IgD-negative memory B cell (primary cell): ENCODE measurements around the gene TSPY9. TPM values are rescaled to one million over a fixed set of nuclear protein-coding genes. Genes with fewer than 3 reads are reported as not detected.
"Not testable (repeated sequence)": the region's sequence is repeated elsewhere in the genome, so short reads cannot be mapped to it uniquely, and the experiment has no call there.

Source experiments
- H3K27ac Mint-ChIP-seq, 3 donors: one replicate each; pipeline ENCODE4 v1.8.0; 2020 to 2022; ENCODE audit warnings: mild to moderate bottlenecking in 3 of 3, mixed read lengths in 3 of 3, moderate library complexity in 1 of 3
- H3K27me3 Mint-ChIP-seq: one replicate; pipeline ENCODE4 v1.8.0; 2021; ENCODE audit warnings: mixed read lengths
- H3K36me3 Mint-ChIP-seq: one replicate; pipeline ENCODE4 v1.8.0; 2020; ENCODE audit warnings: mild to moderate bottlenecking, mixed read lengths
- H3K4me1 Mint-ChIP-seq, 3 donors: one replicate each; pipeline ENCODE4 v1.8.0; 2020 to 2022; ENCODE audit warnings: mixed read lengths in 3 of 3, mild to moderate bottlenecking in 1 of 3
- H3K4me3 Mint-ChIP-seq, 4 donors: one replicate each; pipeline ENCODE4 v1.8.0; 2020 to 2022; ENCODE audit warnings: mild to moderate bottlenecking in 4 of 4, mixed read lengths in 4 of 4, moderate library complexity in 3 of 4
- H3K9me3 Mint-ChIP-seq, 3 donors: one replicate each; pipeline ENCODE4 v1.8.0; 2020 to 2021; ENCODE audit warnings: mixed read lengths in 3 of 3, mild to moderate bottlenecking in 1 of 3
- polyA plus RNA-seq: library from polyadenylated mRNA; unstranded; fragments of 300-500 nt; fragmentation: Illumina TruSeq; gene quantifications from one replicate; pipeline ENCODE4 v1.2.3, GENCODE V29; 2021

TSPY9 gene
- not detected for polyA plus RNA-seq

- H3K4me3 Mint-ChIP-seq, H3K36me3 Mint-ChIP-seq, H3K9me3 Mint-ChIP-seq, H3K4me1 Mint-ChIP-seq, H3K27me3 Mint-ChIP-seq, H3K27ac Mint-ChIP-seq: not testable (repeated sequence)
Measured at GRCh38 chrY:9486967-9487366, at the start of gene TSPY9. TSS of gene TSPY9 (plus strand) at chrY:9487267. CDS start at chrY:9487313, 46 bp downstream.

- not testable (repeated sequence) for H3K27me3 Mint-ChIP-seq
Measured at GRCh38 chrY:9466655-9467054, 20.4 kb upstream of the TSPY9 start, which contains the start of gene TSPY1. TSS of gene TSPY1 (plus strand) at chrY:9466955. CDS start at chrY:9467001, 46 bp downstream.

GRCh38 chrY:9504396-9504795 is 17.3 kb downstream of the TSPY9 start:
- H3K9me3 Mint-ChIP-seq, H3K27ac Mint-ChIP-seq, H3K4me3 Mint-ChIP-seq, H3K27me3 Mint-ChIP-seq, H3K36me3 Mint-ChIP-seq, H3K4me1 Mint-ChIP-seq: not testable (repeated sequence)

More at GRCh38 chrY:9466655-9467054, 20.4 kb upstream of the TSPY9 start, which contains the start of gene TSPY1:
- H3K4me3 Mint-ChIP-seq, H3K27ac Mint-ChIP-seq, H3K4me1 Mint-ChIP-seq, H3K36me3 Mint-ChIP-seq, H3K9me3 Mint-ChIP-seq: not testable (repeated sequence)

- not testable (repeated sequence) for H3K4me1 Mint-ChIP-seq, H3K4me3 Mint-ChIP-seq, H3K27ac Mint-ChIP-seq, H3K9me3 Mint-ChIP-seq, H3K36me3 Mint-ChIP-seq, H3K27me3 Mint-ChIP-seq
Measured at GRCh38 chrY:9516287-9516686, 29.2 kb downstream of the TSPY9 start.

- H3K4me1 Mint-ChIP-seq: not testable (repeated sequence)
Measured at GRCh38 chrY:9527580-9527979, 40.5 kb downstream of the TSPY9 start, which contains the start of gene TSPY10. TSS of gene TSPY10 (plus strand) at chrY:9527880. CDS start at chrY:9527926, 46 bp downstream.

More at GRCh38 chrY:9527580-9527979, 40.5 kb downstream of the TSPY9 start, which contains the start of gene TSPY10:
- H3K36me3 Mint-ChIP-seq, H3K9me3 Mint-ChIP-seq, H3K27ac Mint-ChIP-seq, H3K27me3 Mint-ChIP-seq, H3K4me3 Mint-ChIP-seq: not testable (repeated sequence)

Other genes with a start within 250 kb of the TSPY9 start
- gene TSPY4, start 149.8 kb upstream of the TSPY9 start, polyA plus RNA-seq: not detected
- gene TSPY8, start 129.5 kb upstream of the TSPY9 start, polyA plus RNA-seq: not detected
- not detected for gene TSPY3, start 88.8 kb upstream of the TSPY9 start, polyA plus RNA-seq
- not detected for gene TSPY1, start 20.3 kb upstream of the TSPY9 start, polyA plus RNA-seq
- not detected for gene TSPY10, start 40.6 kb downstream of the TSPY9 start, polyA plus RNA-seq